ENCODE data around the gene SF1. TPM values are rescaled to one million over a fixed set of nuclear protein-coding genes. Genes with fewer than 3 reads are reported as not detected.

Gene SF1
- total and polyA plus RNA-seq, 9 of the 15 experiments (the other 6 are each of a cell fraction or from before 2014, with no cell fraction given): 13.1 to 334 (median 111) TPM

GRCh38 chr11:64810891-64811272 is 32.5 kb upstream of the SF1 start (continued):
- TF ChIP-seq ETV1 (tag; conservative IDR thresholded peaks at IDR 0.05; ENCODE audit: low read depth) (0 out of 2 replicates have a peak, but pooled peaks have one; percentile 0), L3MBTL2 (IDR thresholded peaks at IDR 0.05) (peak; percentile 47), TCFL5 (CRISPR knock-in tag; conservative IDR thresholded peaks at IDR 0.05) (no peak), MCM5 (IDR thresholded peaks at IDR 0.05; ENCODE audit: low read depth) (no peak), KDM2B (CRISPR knock-in tag; IDR thresholded peaks at IDR 0.05) (no peak), ZNF644 (tag; IDR thresholded peaks at IDR 0.05; ENCODE audit: low read depth) (no peak), BRF2 (IDR thresholded peaks at IDR 0.05; ENCODE audit: borderline replicate concordance, insufficient read depth, insufficient read length) (no peak), GABPA (tag; conservative IDR thresholded peaks at IDR 0.05; ENCODE audit: low read depth) (peak; percentile 69), ZNF584 (CRISPR knock-in tag; IDR thresholded peaks at IDR 0.05; ENCODE audit: low read depth) (no peak), BCOR (IDR thresholded peaks at IDR 0.05) (peak; percentile 82), MYC (IDR thresholded peaks at IDR 0.05; ENCODE audit: low read depth, low read length) (no peak; the same call in 1 of the 2 replicates), MYC (CRISPR knock-in tag; IDR thresholded peaks at IDR 0.05; ENCODE audit: borderline replicate concordance, low read depth) (no peak), MAX (CRISPR knock-in tag; IDR thresholded peaks at IDR 0.05) (0 out of 2 replicates have a peak, but pooled peaks have one; percentile 11), TFAM (CRISPR knock-in tag; conservative IDR thresholded peaks at IDR 0.05) (no peak), ZMIZ1 (IDR thresholded peaks at IDR 0.05; ENCODE audit: low read depth in 2 of 2, low read length in 2 of 2) (no peak), FOXO4 (CRISPR knock-in tag; IDR thresholded peaks at IDR 0.05) (no peak), KHSRP (IDR thresholded peaks at IDR 0.05) (no peak), ZNF707 (CRISPR knock-in tag; conservative IDR thresholded peaks at IDR 0.05) (no peak), CHCHD3 (CRISPR knock-in tag; IDR thresholded peaks at IDR 0.05) (no peak), HMBOX1 (IDR thresholded peaks at IDR 0.05) (no peak), PHB (CRISPR knock-in tag; IDR thresholded peaks at IDR 0.05) (no peak), EP400 (IDR thresholded peaks at IDR 0.05) (peak; percentile 24; the same call in 1 of the 2 replicates), SP2 (IDR thresholded peaks at IDR 0.05; ENCODE audit: extremely low read depth, low read depth, low read length, poor library complexity, severe bottlenecking) (no peak)

Measured in K562 (cell line).